Medulla oblongata (tissue), 1 donor: ENCODE measurements around the gene CD19.
"Not testable (repeated sequence)": the region's sequence is repeated elsewhere in the genome, so short reads cannot be mapped to it uniquely, and the experiment has no call there.

Source experiments
- DNase-seq: peaks from one replicate; pipeline ENCODE4 v3.0.0-alpha.2; 2015; ENCODE audit errors: extremely low spot score

The CD19 gene

DNA sequence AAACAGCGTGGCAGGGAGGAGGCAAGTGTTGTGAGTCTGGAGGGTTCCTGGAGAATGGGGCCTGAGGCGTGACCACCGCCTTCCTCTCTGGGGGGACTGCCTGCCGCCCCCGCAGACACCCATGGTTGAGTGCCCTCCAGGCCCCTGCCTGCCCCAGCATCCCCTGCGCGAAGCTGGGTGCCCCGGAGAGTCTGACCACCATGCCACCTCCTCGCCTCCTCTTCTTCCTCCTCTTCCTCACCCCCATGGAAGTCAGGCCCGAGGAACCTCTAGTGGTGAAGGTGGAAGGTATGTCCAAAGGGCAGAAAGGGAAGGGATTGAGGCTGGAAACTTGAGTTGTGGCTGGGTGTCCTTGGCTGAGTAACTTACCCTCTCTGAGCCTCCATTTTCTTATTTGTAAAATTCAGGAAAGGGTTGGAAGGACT lies at the start of gene CD19:
TSS of gene CD19 (plus strand) at position 171 of the 425 bp plus-strand sequence. CDS start at position 201, 30 bp downstream.
- DNase-seq, result no peak

DNA sequence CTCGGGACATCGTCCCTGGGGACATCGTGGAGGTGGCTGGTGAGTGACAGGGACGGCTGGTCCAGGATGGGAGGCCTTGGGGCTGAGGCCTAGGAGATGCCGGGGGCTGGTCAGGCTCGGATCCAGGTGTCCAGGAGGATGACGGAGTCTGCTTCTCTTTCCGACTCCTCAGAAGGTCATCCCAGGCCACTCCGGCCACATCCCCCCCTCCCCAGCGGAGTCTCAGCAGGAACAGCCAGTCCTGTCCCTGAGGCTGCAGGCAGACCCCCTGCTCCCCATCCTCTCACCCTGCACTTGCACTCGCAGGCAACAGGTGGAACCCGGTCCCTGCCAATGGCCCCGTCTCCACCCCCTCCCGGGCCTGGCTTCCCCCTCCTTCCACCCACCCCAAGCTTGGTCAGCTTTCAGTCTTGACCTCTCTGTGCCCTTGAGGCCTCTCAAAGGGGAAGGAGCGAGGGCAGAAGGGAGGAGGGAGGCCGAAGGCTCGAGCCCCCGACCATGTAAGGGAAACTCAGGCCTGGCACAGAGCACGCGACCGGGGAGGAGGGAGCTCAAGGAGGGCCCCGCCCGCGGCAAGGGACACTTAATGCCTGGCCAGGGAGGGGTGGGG lies 49.1 kb upstream of the CD19 start:
- DNase-seq, result no peak

- DNase-seq, result no peak
Measured at GRCh38 chr16:28883221-28883996, 48.4 kb upstream of the CD19 start.

DNA sequence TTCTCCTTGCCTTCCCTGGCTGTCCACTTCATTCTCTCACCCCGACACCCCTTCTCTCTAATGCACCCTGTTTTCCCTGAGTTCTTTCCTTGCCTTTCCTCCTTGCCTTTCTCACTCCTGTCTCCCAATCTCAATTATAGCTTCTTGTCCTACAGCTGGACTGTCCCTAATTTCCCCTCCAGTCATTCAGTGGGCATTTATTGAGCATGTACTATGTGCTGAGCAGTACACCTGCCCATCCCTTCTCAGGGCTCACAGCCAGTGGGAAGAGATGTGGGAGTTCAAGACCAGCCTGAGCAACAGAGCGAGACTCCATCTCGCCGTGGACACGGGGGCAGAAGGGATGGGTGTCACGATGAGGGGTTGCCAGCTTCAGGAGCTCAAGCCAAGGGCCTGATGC lies 47.7 kb upstream of the CD19 start:
- DNase-seq, result no peak

DNA sequence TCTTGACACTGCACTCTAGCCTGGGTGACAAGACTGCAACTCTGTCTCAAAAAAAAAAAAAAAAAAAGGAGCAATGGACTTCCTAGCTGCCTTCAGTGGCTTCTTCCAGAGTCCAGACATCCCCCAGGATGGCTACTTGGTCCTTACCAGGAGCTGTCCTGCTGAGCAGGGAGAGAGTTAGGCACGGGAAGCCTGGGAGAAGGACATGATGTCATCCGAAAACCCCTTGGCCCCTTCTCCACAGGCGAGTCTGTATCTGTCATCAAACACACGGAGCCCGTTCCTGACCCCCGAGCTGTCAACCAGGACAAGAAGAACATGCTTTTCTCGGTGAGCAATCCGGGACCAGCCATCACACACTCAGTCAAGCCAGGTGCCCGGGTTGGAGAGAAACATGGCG lies 44.8 kb upstream of the CD19 start:
- DNase-seq, result no peak

DNA sequence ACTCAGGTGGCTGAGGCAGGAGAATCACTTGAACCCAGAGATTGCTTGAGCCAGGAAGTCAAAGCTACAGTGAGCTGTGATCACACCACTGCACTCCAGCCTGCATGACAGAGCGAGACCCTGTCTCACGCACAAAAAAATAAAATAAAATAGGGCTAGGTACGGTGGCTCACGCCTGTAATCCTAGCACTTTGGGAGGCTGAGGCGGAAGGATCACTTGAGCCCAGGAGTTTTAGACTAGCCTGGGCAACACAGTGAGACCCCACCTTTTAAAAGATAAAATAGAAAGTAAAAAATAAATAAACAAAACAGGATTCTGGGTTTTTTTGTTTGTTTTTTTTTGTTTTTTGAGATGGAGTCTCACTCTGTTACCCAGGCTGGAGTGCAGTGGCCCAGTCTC lies 41.4 kb upstream of the CD19 start:
- not testable (repeated sequence) for DNase-seq

DNA sequence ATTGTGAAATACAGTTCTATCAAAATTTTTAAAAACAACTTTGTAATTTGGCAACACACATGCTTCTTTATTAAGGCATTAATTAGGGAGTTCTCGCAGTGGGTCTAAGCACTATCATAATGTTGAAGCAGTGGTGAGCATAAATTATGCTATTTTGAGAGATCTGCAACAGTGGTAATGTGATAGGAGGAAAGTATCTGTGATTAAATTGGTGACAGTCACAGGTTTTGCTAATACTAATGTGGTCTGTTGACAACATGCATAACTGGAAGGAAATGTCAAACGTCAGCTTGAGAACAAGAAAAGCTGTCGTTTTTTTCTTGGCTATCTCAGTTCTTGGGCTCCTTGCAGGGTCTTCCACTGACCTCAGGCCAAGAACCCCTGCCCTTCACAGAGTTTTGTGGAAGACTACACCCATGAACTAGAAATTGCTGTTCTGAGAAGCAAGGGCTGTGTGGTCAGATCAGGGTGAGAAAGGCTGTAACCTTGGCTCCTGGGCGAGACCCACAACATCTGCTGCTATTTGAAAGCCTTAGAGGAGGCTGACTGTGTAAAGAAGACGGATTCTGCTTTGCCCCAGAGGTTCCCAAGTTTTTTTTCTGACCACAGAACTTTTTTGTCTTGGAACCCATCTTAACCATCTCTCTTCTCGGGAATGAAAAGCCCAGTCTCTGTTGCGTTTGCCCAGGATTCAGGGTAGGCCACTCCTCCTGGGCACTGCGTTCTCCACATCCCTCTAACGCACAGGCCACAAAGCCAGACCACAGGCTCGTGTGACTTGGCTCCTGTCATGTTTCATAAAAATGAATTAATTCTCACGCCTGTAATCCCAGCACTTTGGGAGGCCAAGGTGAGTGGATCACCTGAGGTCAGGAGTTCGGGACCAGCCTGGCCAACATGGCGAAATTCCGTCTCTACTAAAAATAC lies 39.5 kb upstream of the CD19 start:
- no peak for DNase-seq

GRCh38 chr16:28893291-28893690 lies 38.5 kb upstream of the CD19 start:
- DNase-seq, result no peak

GRCh38 chr16:28895609-28896008 lies 36.2 kb upstream of the CD19 start:
- DNase-seq, result no peak

GRCh38 chr16:28897826-28898225 lies 33.9 kb upstream of the CD19 start:
- DNase-seq, result no peak

DNA sequence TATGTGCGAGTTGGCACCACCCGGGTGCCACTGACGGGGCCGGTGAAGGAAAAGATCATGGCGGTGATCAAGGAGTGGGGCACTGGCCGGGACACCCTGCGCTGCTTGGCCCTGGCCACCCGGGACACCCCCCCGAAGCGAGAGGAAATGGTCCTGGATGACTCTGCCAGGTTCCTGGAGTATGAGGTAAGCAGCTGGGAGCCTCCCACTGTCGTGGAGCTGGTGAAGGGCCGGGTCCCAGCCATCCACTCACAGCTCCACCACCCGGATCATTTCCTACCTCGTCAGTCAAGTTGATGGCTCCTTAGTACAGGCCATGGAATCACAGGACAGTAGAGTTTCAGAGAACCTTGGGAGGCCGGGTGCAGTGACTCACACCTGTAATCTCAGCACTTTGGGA lies 33.5 kb upstream of the CD19 start:
- no peak for DNase-seq

DNA sequence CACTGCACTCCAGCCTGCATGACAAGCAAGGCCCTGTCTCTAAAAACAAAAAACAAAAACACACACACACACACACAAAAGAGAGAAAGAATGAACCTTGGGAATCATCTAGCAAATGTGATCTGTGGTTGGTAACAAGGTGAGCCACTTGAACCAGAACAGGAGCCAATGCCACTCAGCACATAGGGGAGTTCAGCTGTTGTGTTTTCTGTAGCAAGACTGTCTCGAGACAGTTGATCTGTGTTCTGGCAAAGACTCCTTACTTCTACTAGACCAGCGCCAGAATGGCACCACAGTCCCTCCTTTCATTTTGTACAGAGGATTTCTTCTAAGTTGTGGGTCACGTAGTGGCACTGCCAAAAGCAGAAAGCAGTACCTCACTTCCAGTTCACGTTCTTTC lies 32.8 kb upstream of the CD19 start:
- DNase-seq, result no peak

DNA sequence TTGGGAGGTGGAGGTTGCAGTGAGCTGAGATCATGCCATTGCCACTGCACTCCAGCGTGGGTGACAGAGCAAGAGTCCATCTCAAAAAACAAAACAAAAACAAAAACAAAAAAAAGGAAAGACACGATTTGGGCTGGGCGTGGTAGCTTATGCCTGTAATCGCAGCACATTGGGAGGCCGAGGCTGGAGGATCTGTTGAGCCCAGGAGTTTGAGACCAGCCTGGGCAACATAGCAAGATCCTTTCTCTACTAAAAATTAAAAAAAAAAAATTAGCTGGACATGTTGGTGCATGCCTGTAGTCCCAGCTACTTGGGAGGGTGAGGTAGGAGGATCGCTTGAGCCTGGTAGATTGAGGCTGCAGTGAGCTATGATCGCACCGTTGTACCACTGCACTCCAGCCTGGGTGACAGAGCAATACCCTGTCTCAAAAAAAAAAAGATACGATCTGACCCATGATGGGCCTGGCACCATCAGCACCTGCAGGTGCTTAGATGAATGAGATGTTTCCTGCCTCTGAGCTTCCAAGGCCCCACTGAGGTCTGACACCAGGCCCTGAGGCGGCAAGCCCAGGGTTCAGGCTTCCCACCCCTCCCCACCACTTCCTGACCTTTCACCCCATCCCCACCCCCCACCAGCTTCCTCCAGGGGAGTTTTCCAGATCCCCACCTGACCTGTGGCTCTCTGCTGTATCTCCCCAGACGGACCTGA lies 31.7 kb upstream of the CD19 start:
- no peak for DNase-seq

DNA sequence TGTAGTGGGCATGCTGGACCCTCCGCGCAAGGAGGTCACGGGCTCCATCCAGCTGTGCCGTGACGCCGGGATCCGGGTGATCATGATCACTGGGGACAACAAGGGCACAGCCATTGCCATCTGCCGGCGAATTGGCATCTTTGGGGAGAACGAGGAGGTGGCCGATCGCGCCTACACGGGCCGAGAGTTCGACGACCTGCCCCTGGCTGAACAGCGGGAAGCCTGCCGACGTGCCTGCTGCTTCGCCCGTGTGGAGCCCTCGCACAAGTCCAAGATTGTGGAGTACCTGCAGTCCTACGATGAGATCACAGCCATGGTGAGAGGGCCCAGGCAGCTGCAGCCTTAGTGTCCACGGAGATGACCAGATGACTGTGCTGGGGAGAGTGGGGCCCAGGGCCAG lies 31.2 kb upstream of the CD19 start:
- no peak for DNase-seq

- no peak for DNase-seq
Measured at GRCh38 chr16:28901862-28902261, 29.9 kb upstream of the CD19 start.

- DNase-seq, result no peak
Measured at GRCh38 chr16:28902909-28903308, 28.9 kb upstream of the CD19 start.

- no peak for DNase-seq
Measured at GRCh38 chr16:28903344-28904042, 28.3 kb upstream of the CD19 start.

- DNase-seq, result no peak
Measured at GRCh38 chr16:28904363-28904762, 27.4 kb upstream of the CD19 start.

DNA sequence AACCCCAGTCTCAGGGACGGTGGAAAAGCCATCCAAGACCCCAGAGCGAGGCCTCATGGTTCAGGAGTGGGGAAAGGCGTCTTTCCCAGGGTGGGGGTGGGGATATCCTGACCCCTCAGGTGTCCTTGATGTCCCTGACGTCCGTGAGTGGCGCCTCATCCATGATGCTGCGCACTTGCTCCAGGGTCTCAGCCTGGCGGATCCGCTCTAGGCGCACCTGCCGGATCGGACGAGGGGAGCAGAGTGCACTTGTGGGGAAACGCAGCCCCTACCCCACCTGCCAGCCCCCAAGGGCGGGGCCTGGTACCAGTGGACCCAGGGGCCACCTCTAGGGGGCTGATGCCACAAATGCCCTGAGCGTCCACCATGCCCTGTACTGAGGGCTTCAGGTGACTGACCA lies 26.9 kb upstream of the CD19 start:
- DNase-seq, result no peak

DNA sequence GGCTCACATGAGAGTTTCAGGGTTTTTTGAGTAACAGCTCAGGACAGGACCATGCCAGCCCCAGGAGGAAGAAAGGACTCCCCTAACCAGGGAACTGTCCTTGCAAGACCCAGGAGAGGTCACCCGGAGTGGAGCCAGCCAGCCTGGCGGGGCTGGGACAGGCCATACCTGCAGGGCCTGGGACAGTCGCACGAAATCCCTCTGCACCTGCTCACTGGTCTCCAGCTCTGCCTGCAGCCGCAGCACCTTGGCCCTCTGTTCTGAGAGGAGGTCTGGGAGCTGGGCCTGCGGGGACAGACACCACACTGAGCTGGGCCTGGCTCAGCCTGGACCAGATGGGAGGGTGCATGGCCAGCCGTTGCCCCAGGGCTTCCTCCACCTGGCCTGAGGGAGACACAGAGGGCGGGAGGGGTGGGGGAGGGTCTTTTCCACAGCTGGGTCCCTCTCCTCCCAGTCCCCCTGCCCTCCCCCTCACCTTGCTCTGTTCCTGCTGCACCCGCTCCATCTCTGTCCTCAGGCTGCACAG lies 26.5 kb upstream of the CD19 start:
- no peak for DNase-seq

GRCh38 chr16:28905800-28906372 lies 25.9 kb upstream of the CD19 start:
- DNase-seq, result no peak
